RWPE1 (cell line): ENCODE data around the gene ASCL5.
"Not testable (repeated sequence)": the region's sequence is repeated elsewhere in the genome, so short reads cannot be mapped to it uniquely, and the experiment has no call there.

ENCODE experiments used
- CTCF ChIA-PET: fragments of 350-600 bp; sonication (Branson Sonifier 250); formaldehyde crosslinking; extraction: SDS; loops from one replicate; lab custom pipeline; 2021; lab: Yijun Ruan, JAX
- POLR2A ChIA-PET: fragments of 400-600 bp; formaldehyde crosslinking; extraction: SDS; loops from one replicate; lab custom pipeline; 2020; ENCODE audit warnings: antibody characterized with exemption; ENCODE audit not compliant: low non-redundant PET; lab: Yijun Ruan, JAX
- DNase-seq: peaks from one replicate; pipeline ENCODE4 v3.0.0; 2012; ENCODE audit warnings: low spot score
- H3K27ac ChIP-seq: fragments of 450-650 bp; 2 replicates; pipeline ENCODE4 v1.5.1; 2017
- CTCF ChIP-seq: fragments of 450-650 bp; conservative IDR thresholded peaks from 2 replicates; pipeline ENCODE4 v1.5.1; 2017; ENCODE audit warnings: low read depth, mild to moderate bottlenecking

ASCL5 gene

GRCh38 chr1:201164645-201165044, 37.7 kb upstream of the ASCL5 start:
- POLR2A ChIA-PET: no interaction called here
- CTCF ChIA-PET: interaction anchor here (0.6 to 0.7 kb wide), 2 partner anchors 16 to 550 kb away, joined by 3 read pairs; no protein-coding TSS in a partner anchor
- no peak for TF ChIP-seq CTCF
- no peak for DNase-seq
- no peak overlapping the region for H3K27ac ChIP-seq

DNA sequence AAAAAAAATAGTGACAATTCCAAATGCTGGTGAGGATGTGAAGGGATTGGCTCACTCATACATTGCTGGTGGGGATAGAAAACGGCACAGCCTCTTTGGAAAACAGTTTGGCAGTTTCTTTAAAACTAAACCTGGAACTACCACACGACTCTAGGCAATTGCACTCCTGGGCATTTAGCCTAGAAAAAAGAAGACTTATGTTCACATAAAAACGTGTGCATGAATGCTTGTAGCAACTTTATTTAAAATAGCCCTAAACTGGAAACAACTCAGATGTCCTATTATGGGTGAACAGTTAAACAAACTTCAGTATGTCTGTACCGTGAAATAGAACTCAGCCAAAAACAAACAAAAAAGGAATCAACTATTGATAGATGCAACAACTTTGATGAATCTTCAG, 36.7 kb upstream of the ASCL5 start:
- H3K27ac ChIP-seq: no peak overlapping the region
- CTCF ChIA-PET: interaction anchor here (0.6 kb wide), 2 partner anchors 18 to 60 kb away, joined by 3 read pairs; no protein-coding TSS in a partner anchor
- no peak for DNase-seq
- POLR2A ChIA-PET: no interaction called here
- no peak for TF ChIP-seq CTCF

DNA sequence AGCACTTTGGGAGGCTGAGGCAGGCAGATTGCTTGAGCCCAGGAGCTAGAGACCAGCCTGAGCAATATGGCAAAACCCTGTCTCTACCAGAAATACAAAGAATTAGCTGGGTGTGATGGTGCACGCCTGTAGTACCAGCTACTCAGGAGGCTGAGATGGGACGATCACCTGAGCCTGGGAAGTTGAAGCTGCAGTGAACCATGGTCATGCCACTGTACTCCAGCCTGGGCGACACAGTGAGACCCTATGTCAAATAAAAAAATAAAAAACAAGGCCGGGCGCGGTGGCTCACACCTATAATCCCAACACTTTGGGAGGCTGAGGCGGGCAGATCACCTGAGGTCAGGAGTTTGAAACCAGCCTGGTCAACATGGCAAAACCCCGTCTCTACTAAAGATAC, 36.1 kb upstream of the ASCL5 start:
- POLR2A ChIA-PET: not testable (repeated sequence)

DNA sequence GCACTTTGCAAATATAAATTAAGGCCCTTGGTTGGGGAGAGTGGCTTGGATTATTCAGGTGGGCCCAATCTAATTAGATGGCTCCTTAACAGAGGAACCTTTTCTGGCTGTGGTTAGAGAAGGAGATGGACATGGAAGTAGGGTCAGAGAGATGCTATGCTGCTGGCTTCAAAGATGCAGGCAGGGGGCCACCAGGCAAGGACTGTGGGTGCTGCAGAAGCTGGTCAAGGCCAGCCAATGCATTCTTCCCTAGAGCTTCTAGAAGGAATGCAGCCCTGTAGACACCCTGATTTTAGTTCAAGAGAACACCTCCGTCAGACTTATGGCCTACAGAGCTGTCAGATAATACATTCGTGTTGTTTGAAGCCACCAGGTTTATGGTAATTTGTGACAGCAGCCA, 31.0 kb upstream of the ASCL5 start:
- POLR2A ChIA-PET: no interaction called here

More for the DNA sequence above, 36.1 kb upstream of the ASCL5 start:
- DNase-seq, CTCF ChIA-PET, H3K27ac ChIP-seq: not testable (repeated sequence)

GRCh38 chr1:201156819-201157218, 29.8 kb upstream of the ASCL5 start:
- ChIA-PET CTCF (interaction anchor here (0.6 to 1.7 kb wide), 4 partner anchors 9 to 37 kb away, joined by 4 to 6 read pairs (median 4); no protein-coding TSS in a partner anchor), POLR2A (no interaction called here)
- DNase-seq: no peak
- TF ChIP-seq CTCF: no peak
- no peak overlapping the region for H3K27ac ChIP-seq

More for the DNA sequence above, 31.0 kb upstream of the ASCL5 start:
- H3K27ac ChIP-seq: no peak overlapping the region
- no peak for TF ChIP-seq CTCF
- CTCF ChIA-PET: interaction anchor here (0.6 to 1.7 kb wide), 5 partner anchors 8 to 186 kb away, joined by 3 to 10 read pairs (median 4); no protein-coding TSS in a partner anchor
- DNase-seq: no peak

DNA sequence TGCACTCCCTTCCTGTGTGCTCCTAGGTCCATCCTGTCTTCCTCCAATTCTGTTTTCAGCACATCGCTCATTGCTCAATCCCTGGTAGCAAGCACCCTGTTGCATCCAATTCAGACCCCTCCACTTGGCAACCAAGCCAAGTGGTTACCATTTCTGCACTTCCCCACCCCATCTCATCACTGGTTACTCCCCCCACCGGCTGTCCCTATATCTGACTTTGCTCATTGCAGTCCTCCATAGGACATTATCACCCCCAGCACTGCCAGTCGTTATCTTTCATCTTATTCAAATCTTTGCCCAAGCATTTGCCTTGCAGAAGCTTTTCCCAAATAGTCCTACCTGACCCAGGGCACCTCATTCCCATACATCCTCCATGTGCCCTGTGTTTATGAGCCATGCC, 29.4 kb upstream of the ASCL5 start:
- DNase-seq: no peak
- ChIA-PET POLR2A (interaction anchor here (0.5 to 0.6 kb wide), 2 partner anchors 758 to 1186 kb away, joined by 3 to 10 read pairs; no protein-coding TSS in a partner anchor), CTCF (interaction anchor here (0.6 to 1.7 kb wide), 3 partner anchors 9 to 18 kb away, joined by 4 read pairs; no protein-coding TSS in a partner anchor)
- H3K27ac ChIP-seq: no peak overlapping the region
- TF ChIP-seq CTCF: no peak

DNA sequence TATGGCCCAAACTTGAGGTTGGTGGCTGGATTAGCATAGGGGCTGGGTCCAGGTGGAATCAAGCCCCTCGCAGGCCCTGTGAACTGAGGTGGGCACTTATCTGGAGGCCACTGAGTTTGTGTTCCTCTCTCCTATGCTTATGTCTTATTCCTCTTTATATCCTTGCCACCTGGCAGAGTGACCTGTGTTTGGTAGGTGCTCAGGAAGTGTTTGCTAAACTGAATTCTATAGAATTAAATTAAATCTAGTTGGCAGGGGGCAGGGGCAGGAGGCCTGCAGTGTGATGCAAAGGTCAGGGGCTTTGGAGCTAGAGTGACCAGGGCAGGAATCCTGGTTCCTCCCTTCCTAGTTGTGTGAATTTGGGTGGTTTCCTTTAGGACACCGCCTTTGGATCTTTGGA, 28.4 kb upstream of the ASCL5 start:
- POLR2A ChIA-PET: no interaction called here
- H3K27ac ChIP-seq: no peak overlapping the region
- CTCF ChIA-PET: no interaction called here
- no peak for DNase-seq
- TF ChIP-seq CTCF: no peak
